Fibroblast of gingiva (primary cell): Measurements from ENCODE around the gene TALDO1.

ENCODE experiments used
- DNase-seq: peaks from one replicate; pipeline ENCODE4 v3.0.0-alpha.2; 2011; ENCODE audit warnings: low read depth

The TALDO1 gene

DNA sequence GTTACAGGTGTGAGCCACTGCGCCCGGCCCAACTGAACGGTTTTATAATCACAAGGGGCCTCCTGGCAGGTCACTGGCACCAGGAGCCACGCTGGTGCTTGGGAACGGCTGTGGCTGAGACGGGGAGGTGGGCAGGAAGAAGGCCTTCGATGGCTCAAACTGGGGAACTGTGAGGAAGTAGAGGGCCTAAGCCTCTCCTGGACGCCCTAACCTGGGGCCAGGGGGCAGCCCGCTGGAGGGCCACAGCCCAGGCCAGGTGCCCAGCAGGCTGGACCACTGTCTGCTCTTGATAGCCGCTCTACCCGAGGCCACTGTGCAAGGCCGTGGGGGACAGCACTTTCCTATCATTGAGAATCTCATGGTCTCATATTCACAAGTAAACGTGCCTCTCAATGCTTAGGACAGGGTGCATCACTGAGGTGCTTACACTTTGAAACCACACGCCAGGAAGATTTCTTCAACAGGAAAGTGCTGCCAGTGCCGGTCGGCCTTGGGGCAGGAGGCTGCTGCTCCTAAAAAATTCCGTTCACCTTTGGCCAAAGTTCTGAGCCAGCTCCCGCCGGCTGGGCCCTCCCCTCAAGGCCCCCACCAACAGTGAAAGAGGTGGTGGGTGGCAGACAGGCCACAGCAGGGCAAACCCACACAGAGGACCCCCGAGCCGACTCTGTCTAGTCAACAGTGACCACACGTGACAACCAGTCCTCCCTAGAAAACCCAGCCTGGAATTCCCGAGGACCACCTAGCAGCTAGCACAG is 22.8 kb downstream of the TALDO1 start:
- no peak for DNase-seq

DNA sequence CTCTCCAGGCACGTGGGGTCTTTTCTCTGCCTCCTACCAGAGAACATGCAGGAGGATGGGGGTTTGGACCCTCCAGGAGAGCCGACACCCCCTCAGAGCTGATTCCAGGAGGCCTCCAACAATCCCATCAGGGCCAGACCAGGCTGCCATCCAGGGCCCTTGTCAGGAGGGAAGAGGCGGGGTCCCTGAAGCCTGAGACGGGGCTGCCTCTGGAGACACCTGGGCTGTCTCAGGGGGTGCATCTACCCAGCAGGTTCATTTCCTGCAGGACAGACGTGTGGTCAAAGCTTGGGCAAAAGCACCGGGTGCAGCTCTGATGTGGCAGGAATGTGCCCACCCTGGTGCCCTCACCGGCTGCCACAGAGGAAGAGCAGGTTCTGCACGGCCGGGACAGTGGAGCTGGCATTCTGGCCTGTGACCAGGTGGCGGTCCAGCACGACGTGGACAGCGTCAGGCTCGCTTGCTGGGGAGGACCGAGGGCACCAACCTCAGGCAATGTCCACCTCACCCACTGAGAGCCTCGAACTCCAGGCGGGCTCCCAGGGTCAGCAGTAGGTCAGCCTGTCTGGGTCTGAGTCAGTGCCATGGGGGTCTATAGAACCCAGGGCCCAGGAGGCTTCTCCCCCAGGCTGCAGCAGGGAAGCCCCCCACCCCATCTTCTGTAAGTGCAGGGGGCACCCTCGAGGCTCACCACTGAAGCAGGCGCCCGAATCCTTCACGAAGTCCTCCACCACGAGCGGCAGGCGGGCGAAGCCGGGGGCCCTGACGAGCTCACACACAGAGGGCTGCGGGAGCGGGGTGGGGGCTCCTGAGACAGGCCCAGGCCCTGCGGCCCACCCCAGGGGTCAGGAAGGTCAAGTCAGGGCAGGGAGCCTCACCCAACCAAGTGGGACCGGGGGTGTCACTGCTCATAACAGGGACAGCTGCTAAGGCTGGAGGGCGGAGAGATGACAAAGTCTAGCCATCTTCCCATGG is 23.7 kb downstream of the TALDO1 start:
- DNase-seq: no peak

DNA sequence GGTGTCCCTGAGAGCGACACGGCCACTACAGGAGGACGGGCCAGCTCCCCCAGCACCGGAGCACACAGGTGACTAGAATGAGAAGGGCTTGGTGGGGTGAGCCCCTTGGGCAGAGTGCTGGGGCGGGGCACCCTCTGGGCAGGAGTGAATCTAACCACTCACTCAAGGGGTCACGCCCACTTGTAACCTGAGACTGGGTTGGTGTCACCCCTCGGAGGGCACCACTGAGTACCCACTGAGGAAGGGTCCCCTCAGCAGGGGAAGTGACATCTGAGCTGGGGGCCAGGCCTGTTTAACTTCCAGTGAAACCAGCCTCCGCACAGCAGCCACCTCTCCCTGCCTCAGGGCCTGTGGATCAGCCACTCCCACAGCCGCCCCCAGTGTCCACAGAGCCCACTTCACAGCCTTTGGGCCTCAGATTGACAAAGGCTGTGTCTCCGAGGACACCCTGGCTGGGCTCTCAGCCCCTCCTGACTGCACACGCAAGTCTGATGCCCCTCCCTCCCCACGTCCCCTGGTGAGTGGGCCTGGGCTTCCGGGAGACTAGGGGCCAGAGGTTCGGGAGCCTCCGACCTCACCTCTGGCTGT is 24.4 kb downstream of the TALDO1 start:
- DNase-seq: no peak

DNA sequence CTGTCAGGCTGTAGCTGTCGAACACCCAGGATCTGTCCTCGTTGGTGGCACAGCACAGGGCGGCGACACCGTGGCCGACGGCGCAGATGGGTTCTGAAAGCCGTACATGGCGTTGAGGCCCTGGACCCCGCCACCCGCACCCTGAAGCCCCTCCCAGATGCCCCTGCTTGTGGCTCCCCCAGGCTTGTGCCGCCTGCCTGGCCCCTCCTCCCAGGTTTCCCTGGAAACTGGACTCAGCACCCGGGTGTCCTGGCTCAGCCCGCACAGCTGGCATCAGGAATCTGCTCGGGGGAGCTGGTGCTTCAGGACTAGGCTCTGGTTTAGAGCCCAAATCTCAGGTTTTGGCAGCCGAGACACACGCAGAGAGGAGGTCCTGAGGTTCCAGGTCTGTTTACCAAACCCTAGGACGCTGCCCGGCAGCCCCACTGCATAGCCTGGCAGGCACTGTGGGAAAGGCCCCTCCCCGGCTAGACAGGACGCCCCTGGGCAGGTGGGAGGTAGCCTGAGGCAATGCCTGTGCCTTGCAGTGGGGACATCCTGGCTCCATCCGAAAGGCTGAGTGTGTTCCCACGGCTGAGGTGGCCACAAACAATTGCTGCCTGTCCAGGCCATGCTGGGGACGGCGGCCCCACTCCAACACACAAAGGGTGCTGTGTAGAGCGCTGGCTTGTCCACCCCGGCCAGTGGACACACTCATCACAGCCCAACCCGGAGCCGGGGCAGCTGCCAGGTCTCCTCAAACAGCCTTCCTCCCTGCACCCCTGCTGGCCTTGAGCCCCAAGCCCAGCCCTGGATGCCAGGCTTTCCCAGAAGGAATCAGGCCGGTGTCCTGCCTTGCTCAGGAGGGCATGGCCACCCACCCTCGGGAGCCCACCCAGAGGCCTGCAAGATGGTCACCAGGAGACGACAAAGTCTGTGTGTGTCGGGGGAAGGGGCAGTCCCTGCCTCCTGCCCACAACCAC is 25.4 kb downstream of the TALDO1 start:
- DNase-seq: no peak

DNA sequence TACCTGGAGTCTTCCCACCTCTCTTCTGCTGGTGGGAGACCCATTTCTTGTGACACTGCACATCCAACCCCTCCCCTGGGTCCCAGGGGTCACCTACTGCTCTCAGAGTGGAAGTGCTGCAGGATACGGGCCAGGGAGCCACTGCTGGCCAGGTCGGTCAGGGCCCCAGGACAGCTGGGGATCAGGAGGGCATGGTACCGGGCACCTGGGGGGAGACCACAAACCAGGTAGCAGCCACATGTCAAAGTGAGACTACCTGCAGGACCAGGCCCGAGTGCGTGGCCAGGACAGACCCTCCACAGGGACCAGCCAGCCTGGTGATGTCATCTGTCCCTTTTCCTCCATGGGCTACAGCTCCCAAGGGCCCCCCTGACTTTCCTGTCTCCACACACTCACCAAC is 26.2 kb downstream of the TALDO1 start:
- no peak for DNase-seq

DNA sequence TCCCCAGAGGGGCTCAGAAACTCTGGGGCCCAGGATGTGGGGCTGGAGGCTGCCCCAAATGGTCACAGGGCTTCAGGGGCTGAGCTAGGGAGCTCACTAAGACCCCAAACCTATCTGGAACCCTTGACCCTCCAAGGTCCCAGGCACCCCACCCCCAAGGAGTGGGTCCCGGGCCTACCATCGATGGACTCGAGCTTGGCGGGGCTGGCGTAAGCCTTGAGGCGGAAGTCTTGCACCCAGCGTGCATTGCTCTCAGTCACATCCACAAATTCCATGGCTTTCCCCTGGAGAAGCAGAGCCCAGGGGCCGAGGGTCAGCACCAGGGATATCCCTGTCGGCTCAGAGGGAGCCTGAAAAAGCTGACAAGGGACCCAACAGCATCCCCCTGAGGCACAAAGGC is 26.6 kb downstream of the TALDO1 start:
- DNase-seq: no peak

DNA sequence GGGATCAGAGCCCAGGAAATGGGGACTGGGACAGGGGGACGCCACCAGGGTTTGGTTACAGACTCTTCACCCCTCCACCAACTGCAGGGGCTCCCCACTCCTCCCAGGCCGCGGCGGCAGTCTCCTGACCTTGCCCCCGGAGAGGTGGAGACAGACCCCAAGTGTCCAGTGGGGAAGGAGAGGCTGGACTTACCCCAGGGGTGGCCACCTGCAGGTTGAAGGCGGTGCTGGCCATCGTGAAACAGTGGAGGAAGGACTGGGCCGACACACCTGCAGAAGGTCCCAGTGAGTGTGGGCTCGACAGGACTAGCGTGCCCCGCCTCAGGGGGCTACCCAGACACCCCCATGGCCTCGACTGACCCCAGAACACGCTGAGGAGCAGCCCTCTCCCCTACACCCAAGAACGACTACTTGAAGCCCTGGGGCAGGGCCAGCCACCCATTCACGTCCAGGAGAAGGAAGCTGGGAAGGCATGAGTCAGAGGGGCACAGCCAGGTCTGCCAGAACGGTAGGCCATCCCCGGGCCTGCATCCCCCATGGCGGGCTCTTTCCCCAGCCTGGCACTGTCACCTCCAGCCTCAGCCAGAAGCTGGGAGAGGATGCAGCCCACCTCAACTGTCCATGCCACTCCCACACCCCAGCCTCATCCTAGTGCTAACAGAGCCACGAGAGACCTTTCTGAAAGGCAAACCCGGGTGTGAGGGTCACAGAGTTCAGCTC is 27.8 kb downstream of the TALDO1 start:
- DNase-seq: no peak

DNA sequence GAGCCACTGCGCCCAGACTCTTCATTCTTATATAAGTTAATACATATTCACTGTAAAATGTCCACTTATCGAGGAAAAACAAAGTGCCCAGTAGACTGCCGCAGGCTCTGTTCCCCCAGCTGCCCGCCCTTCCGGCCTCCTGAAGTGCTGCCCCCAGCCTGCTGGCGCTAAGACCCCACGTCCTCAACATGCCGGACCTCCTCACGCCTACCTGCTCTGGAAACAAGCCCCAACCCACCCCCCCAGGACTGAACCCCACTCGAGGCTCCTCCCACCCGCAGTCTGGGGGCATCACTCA is 28.9 kb downstream of the TALDO1 start:
- no peak for DNase-seq

DNA sequence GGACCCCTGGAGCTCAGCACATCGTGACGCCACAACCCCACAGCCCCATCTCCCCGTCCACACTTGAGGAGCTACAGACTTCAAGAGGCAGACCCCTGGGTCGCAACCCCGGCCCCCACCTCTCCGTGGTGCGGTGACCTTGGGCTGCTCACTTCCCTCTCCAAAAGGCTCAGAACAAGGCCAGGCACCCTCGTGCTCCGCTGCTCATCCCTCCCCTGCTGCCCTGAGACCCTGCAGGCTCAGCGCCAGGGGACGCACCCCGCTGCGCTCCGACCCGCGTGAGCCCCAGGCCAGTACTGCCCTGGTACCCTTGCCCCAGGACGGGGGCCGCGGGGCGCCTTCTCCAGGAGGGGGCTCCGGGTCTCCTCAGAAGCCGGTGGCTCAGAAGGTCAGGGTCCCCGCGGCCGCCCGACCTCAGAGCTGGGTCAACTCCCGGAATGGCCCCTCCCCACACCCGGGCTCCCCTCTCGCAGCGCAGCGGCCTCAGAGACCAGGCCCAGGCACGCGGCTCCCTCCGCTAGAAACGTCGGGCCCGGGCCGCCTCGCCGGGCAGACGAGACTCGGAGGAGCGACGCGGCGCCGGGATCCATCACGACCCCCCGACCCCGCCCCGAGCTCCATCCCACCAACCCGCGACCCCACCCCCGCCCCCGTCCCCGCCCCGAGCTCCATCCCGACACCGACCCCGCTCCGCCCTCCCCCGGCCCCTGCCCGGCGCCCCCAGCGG is 29.5 kb downstream of the TALDO1 start:
- DNase-seq: no peak

DNA sequence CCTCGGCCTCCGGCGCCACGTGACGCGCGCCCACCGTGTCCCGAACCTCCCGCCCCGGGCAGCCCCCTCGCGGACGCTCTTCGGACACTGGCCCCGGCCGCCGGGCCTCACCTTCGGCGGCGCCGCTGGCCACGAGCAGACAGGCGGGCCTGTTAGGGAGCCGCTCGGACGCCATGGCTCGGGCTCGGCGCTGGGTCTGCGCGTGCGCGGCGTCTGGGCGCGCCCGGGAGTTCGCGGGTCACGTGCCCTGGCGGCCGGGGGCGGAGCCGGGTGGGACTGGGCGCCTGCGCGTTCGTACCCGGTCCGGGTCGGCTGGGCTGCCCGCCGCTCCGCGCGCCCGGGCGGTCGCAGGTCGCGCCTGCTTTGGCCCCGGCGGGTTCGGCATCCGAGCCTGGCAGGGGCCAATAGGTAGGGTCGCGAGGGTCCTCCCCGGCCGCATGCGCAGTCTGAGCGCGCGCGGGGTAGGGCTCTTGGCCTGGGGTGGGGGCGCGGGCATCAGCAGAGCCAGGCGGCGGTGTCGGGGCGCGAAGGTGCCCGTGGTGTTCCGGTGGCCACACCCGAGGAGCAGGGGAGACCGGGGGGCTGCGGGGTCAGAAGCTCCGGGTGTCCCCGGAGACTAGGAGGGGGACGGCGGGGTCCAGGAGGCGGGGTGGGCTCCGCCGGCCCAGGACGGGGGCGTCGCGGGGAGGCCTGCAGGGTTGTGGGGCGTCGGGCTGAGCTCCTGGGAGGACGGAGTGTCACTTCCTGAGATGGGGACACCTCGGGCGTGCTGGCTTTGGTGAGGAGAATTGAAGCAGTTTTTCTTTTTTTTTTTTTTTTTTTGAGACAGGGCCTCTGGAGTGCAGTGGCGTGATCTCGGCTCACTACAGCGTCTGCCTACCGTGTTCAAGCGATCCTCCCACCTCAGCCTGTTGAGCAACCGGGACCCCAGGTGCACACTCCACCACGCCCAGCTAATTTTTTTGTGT is 30.3 kb downstream of the TALDO1 start, which contains the start of gene GATD1:
TSS of gene GATD1 (minus strand) at position 200 of the 968 bp plus-strand sequence. CDS start at position 175, 25 bp downstream.
- DNase-seq: peak; percentile 79

DNA sequence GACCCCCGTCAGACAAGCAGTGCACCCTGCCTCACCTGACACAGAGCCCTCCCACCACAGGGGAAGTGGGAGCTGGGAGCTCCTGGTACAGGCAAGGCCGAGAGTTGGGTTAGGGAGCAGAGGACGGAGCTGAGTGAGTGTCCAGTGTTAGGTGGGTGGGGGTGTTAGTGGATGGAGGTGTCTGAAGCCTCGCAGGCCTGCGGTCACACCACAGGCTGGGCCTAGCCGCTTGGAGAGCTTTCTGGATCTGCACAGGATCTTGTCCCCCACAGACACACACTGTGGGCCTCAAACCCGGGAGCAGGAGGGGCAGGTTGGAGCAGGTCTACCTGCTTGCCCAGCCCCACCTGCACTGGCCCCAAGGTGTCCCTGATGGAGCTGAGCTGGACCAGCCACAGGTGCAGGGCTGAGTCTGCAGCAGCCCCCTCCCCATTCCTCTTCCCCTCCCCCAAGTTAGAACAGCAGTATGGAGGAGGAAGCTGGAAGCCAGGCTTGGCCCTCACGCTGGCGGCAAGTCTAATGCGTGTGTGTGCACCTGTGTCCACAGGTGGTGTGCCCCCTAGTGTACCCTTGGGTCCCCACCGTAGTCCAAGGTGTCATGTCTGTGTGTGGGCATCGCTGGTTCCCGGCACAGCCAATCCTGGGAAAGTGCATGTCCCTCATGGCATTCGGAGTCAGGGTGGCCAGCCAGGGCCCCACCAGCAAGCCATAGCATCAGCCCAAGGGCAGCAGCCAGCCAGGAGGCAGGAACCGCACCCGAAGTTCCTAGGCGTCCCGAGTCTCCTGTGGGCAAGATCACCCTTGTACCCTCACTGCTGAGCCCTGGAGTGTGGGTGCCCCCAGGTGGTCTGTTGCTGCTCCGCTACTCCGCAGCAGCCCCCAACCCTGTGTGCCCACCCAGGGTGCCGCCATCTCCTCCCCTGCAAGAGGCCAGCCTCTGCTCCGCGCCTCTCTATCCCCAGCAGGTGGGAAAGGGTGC is 32.0 kb downstream of the TALDO1 start:
- DNase-seq: no peak

DNA sequence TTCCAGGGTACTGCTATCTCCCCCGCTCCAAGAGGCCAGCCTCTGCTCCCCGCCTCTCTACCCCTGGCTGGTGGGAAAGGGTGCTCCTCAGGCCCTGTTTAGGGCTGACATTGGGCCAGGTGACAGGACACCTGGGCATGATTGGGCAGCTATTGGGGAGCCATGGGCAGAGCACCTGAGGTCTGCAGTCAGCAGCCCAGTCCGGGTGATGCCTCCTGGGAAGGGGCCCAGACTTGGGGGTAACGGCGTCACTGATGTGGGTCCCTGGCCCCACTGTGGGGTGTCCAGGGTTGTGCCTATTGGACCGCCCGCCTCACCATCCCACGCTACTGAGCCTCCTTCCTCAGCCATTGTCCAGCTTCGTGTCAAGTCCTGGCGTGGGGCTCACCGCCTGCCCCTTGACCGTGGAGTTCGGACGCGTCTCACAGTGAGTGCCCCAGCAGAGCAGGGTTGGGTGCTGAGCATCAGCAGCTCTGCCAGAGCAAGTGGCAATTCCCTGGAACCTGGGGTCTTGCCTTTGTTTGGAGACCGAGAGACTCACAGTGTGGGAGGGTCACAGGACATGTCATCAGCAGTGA is 32.8 kb downstream of the TALDO1 start:
- DNase-seq: no peak

DNA sequence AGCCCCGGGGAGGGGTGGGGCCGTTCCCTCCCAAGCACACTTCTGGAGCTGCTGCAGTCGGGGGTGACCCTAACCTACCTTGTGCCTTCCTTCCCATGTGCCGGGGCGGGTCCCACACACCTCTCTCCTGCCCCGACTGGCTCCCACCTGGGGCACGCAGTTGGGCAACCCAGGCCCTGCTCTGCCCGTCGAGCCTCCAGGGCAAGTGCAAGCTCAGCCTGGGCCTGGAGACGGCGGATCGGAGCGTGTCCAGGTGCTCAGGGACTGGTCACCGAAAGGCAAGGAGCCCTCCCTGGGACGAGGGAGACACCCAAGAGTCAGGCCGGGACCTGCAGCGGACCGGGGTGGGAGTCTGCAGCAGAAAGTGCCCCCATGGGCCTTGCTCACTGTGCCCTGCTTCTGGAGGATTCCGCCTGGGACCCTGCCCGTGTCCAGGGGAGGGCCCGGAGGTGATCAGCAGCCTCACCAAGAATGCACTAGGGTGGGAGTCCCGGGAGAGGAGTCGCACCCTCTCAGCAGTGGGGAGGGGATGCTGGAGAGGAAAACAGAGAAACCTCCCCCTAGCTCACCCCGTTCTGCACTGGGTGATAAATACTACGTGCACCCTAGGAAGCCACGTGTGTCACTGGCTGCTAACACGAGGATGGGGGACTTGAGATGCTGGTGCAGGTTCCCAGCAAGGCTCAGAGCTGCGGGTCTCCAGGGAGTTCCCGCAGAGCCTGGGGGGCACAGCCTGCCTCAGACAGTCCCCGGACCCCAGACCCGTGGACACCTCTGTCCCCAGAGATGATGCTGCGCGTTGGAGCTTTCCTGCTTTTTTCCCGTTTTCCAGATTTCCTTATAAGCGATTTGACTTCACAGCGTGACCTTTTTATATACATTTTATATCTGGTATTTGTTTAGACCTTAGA is 35.3 kb downstream of the TALDO1 start:
- DNase-seq: no peak

DNA sequence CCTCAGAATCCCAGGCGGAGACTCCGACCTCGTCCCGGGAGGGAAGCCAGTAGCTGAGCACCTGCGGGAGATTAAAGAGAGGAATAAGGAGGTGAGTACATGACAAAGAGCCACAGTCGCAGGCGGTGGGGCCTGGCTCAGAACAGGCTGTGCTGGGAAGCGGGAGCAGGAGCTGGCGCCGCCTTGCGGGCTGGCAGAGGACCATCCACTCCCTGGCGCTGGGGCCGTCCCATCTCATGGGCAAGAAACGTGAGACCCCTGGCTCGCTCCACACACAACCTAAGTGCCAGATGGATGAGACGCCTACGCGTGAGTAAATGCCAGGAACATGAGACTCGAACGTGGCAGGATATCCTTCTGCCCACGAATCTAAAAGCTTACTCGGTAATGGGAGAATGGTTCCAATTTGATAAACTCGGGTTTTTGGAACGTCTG is 36.3 kb downstream of the TALDO1 start:
- DNase-seq: peak; percentile 97

DNA sequence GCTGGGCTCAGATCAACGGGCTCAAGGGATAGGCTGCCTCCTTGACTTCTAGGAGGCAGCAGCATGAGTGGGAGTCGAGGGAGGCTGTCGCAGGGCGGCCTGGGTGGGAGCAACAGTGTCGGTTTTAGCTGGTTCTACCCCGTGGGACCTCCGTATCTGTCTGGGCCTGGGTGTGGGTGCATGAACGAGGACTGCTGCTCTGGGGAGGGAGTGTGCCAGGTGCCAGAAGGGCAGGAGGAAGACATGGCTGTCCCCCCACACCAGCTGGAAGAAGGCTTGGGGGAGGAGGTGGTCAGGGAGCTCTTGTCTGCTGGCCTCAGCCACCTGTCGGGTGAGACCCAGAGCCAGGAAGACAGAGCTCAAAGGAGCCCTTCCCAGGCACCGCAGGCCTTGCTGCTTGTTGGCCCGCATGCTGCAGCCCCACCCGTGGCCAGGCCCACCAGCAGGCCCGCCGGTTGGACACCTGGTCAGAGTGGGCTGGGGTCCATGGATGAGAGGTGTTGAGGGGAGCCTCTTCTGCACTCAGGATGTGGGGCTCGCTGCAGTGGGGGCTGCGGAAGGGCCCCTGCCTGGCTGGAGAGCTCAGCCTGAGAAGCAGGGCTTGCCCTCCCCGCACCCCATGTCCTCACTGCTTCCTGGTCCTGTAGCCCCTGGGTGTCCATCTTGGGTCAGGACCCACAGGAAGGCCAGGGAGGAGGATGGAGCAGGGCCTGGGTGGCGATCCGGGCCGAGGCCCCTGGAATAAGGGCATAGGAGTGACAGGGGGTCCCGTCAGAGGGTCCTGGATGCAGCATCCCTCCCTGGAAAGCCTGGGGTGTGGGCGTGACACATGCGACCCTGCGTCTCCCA is 39.2 kb downstream of the TALDO1 start:
- DNase-seq: no peak
